GM12878 (cell line): ENCODE data around the gene MAP3K10. TPM values are rescaled to one million over a fixed set of nuclear protein-coding genes. Genes with fewer than 3 reads are reported as not detected.

ENCODE experiments used
- ATAC-seq: fragments of 200-7000 bp; cut with Tn5 transposase; 3 replicates; pipeline ENCODE4 v1.9.1; 2020; ENCODE audit warnings: mild to moderate bottlenecking, moderate library complexity
- BruUV-seq: library from RNA; stranded (reverse); fragments of 400-500 nt; replicated peaks from 2 replicates; lab custom pipeline; 2021; lab: Mats Ljungman, UMichigan
- CTCF ChIA-PET: fragments of 300-600 bp; sonication (Branson Sonifier 250); formaldehyde crosslinking; extraction: SDS; loops from one replicate; lab custom pipeline; 2021; ENCODE audit warnings: inconsistent platforms; lab: Yijun Ruan, JAX
- POLR2A ChIA-PET: fragments of 350-600 bp; formaldehyde crosslinking; extraction: SDS; loops from one replicate; lab custom pipeline; 2021; ENCODE audit warnings: inconsistent platforms; lab: Charles Lee
- RAD21 ChIA-PET: fragments of 300-600 bp; sonication (Branson Sonifier 250); formaldehyde crosslinking; loops from one replicate; lab custom pipeline; 2023; ENCODE audit warnings: antibody characterized with exemption; ENCODE audit not compliant: unreplicated experiment; lab: Charles Lee
- SMC1A ChIA-PET: fragments of 300-600 bp; sonication (Branson Sonifier 250); formaldehyde crosslinking; loops from one replicate; lab custom pipeline; 2023; ENCODE audit not compliant: unreplicated experiment, uncharacterized antibody; lab: Charles Lee
- DNase-seq: peaks from one replicate; pipeline ENCODE4 v3.0.0-alpha.2; 2011; ENCODE audit warnings: low read depth, low spot score
- FAIRE-seq: peaks from 3 replicates; lab custom pipeline; 2011; peaks lifted over from hg19 to GRCh38; lab: Jason Lieb, UNC
- H2AFZ ChIP-seq: 2 replicates; pipeline ENCODE4 v1.6.0; 2011; ENCODE audit warnings: low read depth, low read length, control low read depth; ENCODE audit not compliant: control insufficient read depth
- H3K27ac ChIP-seq: 2 replicates; pipeline ENCODE4 v1.5.1; 2011; ENCODE audit warnings: control low read depth; ENCODE audit not compliant: control insufficient read depth, insufficient read depth
- H3K27me3 ChIP-seq, 2 experiments: replicated peaks in 1 of 2; 2 replicates each; pipeline versions ENCODE4 v1.6.0 to v1.6.1; 2011; ENCODE audit warnings: low read length in 1 of 2; ENCODE audit not compliant: control insufficient read depth in 2 of 2, insufficient read depth in 2 of 2
- H3K36me3 ChIP-seq, 2 experiments: 2 replicates each; pipeline ENCODE4 v1.5.1; 2011; ENCODE audit warnings: low read length in 1 of 2; ENCODE audit not compliant: control insufficient read depth in 2 of 2, insufficient read depth in 2 of 2
- H3K4me1 ChIP-seq: 2 replicates; pipeline ENCODE4 v1.6.1; 2011; ENCODE audit warnings: mild to moderate bottlenecking, low read length, moderate library complexity, mixed read lengths; ENCODE audit not compliant: control insufficient read depth, insufficient read depth
- H3K4me2 ChIP-seq: 2 replicates; pipeline ENCODE4 v1.6.0; 2011; ENCODE audit warnings: control low read depth; ENCODE audit not compliant: control insufficient read depth, insufficient read depth
- H3K4me3 ChIP-seq: fragments of 200-600 bp; sonication (generic); 2 replicates; pipeline ENCODE4 v1.5.1; 2016
- H3K79me2 ChIP-seq: 2 replicates; pipeline ENCODE4 v1.6.0; 2011; ENCODE audit warnings: low read length; ENCODE audit not compliant: control insufficient read depth, insufficient read depth
- H3K9ac ChIP-seq: 2 replicates; pipeline ENCODE4 v1.8.0; 2011; ENCODE audit warnings: low read length, control low read depth, mixed read lengths; ENCODE audit not compliant: control insufficient read depth, insufficient read depth
- H3K9me3 ChIP-seq: replicated peaks from 3 replicates; pipeline ENCODE4 v1.5.1; 2011; ENCODE audit warnings: mild to moderate bottlenecking, low read length; ENCODE audit not compliant: control insufficient read depth, insufficient read depth
- H4K20me1 ChIP-seq: 2 replicates; pipeline ENCODE4 v1.6.0; 2011; ENCODE audit not compliant: control insufficient read depth, insufficient read depth
- BCL3 ChIP-seq: IDR thresholded peaks from 2 replicates; pipeline ENCODE4 v1.6.1; 2011; ENCODE audit warnings: borderline replicate concordance, low read depth, mild to moderate bottlenecking, moderate library complexity, low read length; ENCODE audit not compliant: insufficient read depth, poor library complexity, severe bottlenecking
- CBFB ChIP-seq: IDR thresholded peaks from 2 replicates; pipeline ENCODE4 v1.6.1; 2016; ENCODE audit warnings: antibody characterized with exemption, low read depth
- CREB1 ChIP-seq: IDR thresholded peaks from 2 replicates; pipeline ENCODE4 v1.6.1; 2012; ENCODE audit warnings: low read depth, mild to moderate bottlenecking, inconsistent platforms
- EZH2 ChIP-seq: IDR thresholded peaks from 2 replicates; pipeline ENCODE4 v1.6.1; 2012; ENCODE audit warnings: low read depth, mild to moderate bottlenecking, control low read depth, inconsistent platforms, low read length, borderline replicate concordance; ENCODE audit not compliant: control insufficient read depth
- FOXM1 ChIP-seq: IDR thresholded peaks from 2 replicates; pipeline ENCODE4 v1.6.1; 2012; ENCODE audit warnings: low read depth, mild to moderate bottlenecking, inconsistent platforms, low read length, moderate library complexity
- GATAD2B ChIP-seq: fragments of 450-650 bp; conservative IDR thresholded peaks from 2 replicates; pipeline ENCODE4 v1.6.1; 2017; ENCODE audit warnings: low read depth, mild to moderate bottlenecking, moderate library complexity
- NR2C1 ChIP-seq: fragments of 450-650 bp; IDR thresholded peaks from 2 replicates; pipeline ENCODE4 v1.6.1; 2017; ENCODE audit warnings: antibody characterized with exemption, mild to moderate bottlenecking, moderate library complexity
- PAX5 ChIP-seq: IDR thresholded peaks from 2 replicates; pipeline ENCODE4 v1.6.1; 2011; ENCODE audit warnings: low read depth, low read length, borderline replicate concordance
- PRDM15 ChIP-seq: fragments of 450-650 bp; formaldehyde crosslinking; IDR thresholded peaks from 2 replicates; pipeline ENCODE4 v1.4.0; 2020; ENCODE audit warnings: mild to moderate bottlenecking, moderate library complexity
- SKIL ChIP-seq: fragments of 450-650 bp; IDR thresholded peaks from 2 replicates; pipeline ENCODE4 v1.6.1; 2017; ENCODE audit warnings: mild to moderate bottlenecking, low read depth, inconsistent platforms; ENCODE audit not compliant: poor library complexity, severe bottlenecking
- ZBTB33 ChIP-seq: fragments of 450-650 bp; IDR thresholded peaks from 2 replicates; pipeline ENCODE4 v1.6.1; 2017; ENCODE audit warnings: mild to moderate bottlenecking
- ZNF384 ChIP-seq: IDR thresholded peaks from 2 replicates; pipeline ENCODE4 v1.6.1; 2012; ENCODE audit warnings: low read depth, mild to moderate bottlenecking, low read length, improper control_type of control experiment, borderline replicate concordance
- WGBS: methylation state at CpG from one replicate; pipeline ENCODE4 v1.1.6; 2016; ENCODE audit warnings: low lambda C conversion rate; ENCODE audit not compliant: insufficient replicate concordance, insufficient coverage; ENCODE audit errors: missing lambda C conversion rate; 5-methylcytosine and 5-hydroxymethylcytosine counted together
- in situ Hi-C: fragments of 300-500 bp; cut with MboI; formaldehyde crosslinking; loops from 9 replicates; pipeline ENCODE4 v1.14.3; 2018; ENCODE audit warnings: mixed read lengths
- intact Hi-C: fragments of 100-400 bp; cut with micrococcal nuclease; formaldehyde crosslinking; loops from one replicate; pipeline ENCODE4 v1.14.2; 2022; ENCODE audit not compliant: unreplicated experiment
- polyA plus RNA-seq, 11 experiments: library from polyadenylated mRNA; depleted of rRNA in 4 of 11; unstranded in 6 of 11; stranded (reverse) in 5 of 11; fragments of >200 nt; fragmentation: Nextera tagmentation in 4 of 11; fragmentation: Illumina TruSeq in 1 of 11; extraction: Ambion mirVana in 4 of 11; extraction: Trizol in 1 of 11; gene quantifications; 1 replicate in 1 of 11; 2 replicates in 10 of 11; pipeline versions ENCODE4 v1.2.1 to v1.2.3, GENCODE V29; 2011 to 2016; ENCODE audit warnings: inconsistent platforms in 2 of 11, missing spikeins in 2 of 11, low read depth in 1 of 11
- total RNA-seq, 4 experiments: library from RNA; depleted of rRNA in 3 of 4; stranded (reverse); fragments of >200 nt in 3 of 4; fragmentation: Illumina TruSeq in 1 of 4; extraction: Trizol in 1 of 4; gene quantifications; 2 replicates each; pipeline versions ENCODE4 v1.2.1 to v1.2.3, GENCODE V29; 2013 to 2021

Gene MAP3K10
- total and polyA plus RNA-seq, 10 of the 15 experiments (the other 5 are each of a cell fraction or from before 2014, with no cell fraction given), result 0.11 to 16.6 (median 2.6) TPM

GRCh38 chr19:40244579-40245317 lies 53.5 kb downstream of the MAP3K10 start:
- H2AFZ ChIP-seq, result no peak overlapping the region
- ChIA-PET RAD21 (no interaction called here), POLR2A (no interaction called here), CTCF (interaction anchor here (0.6 kb wide), 1 partner anchor 217 kb away, joined by 3 read pairs; no protein-coding TSS in a partner anchor), SMC1A (interaction anchor here (0.8 kb wide), 1 partner anchor 61 kb away, joined by 3 read pairs; no protein-coding TSS in a partner anchor)
- in situ Hi-C loops, result no loop called here
- H3K27ac ChIP-seq, result no peak overlapping the region
- peaks cover 2% of the 10 kb centered on the region; the same call in 1 of the 2 replicates for H3K79me2 ChIP-seq
- H3K4me2 ChIP-seq, result no peak overlapping the region
- H3K4me3 ChIP-seq, result no peak overlapping the region
- no peaks in the 10 kb centered on the region for H3K27me3 ChIP-seq
- 80% methylated on average over 12 of the region's 12 CpGs for WGBS
- intact Hi-C loops, result no loop called here
- FAIRE-seq, result no peak
- ATAC-seq, result no peak
- H4K20me1 ChIP-seq, result no peaks in the 10 kb centered on the region
- H3K36me3 ChIP-seq, result peaks cover 12 to 22% of the 10 kb centered on the region in 2 experiments; a peak in 3 of 4 replicates
- DNase-seq, result no peak
- no peaks in the 10 kb centered on the region for H3K9me3 ChIP-seq
- BruUV-seq, result no TSS peak
- no peaks in the 10 kb centered on the region for H3K4me1 ChIP-seq
- H3K9ac ChIP-seq, result no peak overlapping the region
- TF ChIP-seq PRDM15 (CRISPR knock-in tag), result no peak
- TF ChIP-seq ZBTB33, result no peak
- no peak for TF ChIP-seq BCL3
- TF ChIP-seq CREB1, result no peak
- TF ChIP-seq NR2C1, result no peak
- TF ChIP-seq CBFB, result no peak
- TF ChIP-seq PAX5, result no peak
- no peak for TF ChIP-seq EZH2
- TF ChIP-seq SKIL, result no peak
- no peak for TF ChIP-seq FOXM1
- TF ChIP-seq ZNF384, result no peak
- no peak for TF ChIP-seq GATAD2B
